Measurements from ENCODE around the gene PCSK6. TPM values are rescaled to one million over a fixed set of nuclear protein-coding genes. Genes with fewer than 3 reads are reported as not detected.

The PCSK6 gene
- total RNA-seq, 4 donors from 2014 or later: 1.4 to 12.8 (median 6.9) TPM

DNA sequence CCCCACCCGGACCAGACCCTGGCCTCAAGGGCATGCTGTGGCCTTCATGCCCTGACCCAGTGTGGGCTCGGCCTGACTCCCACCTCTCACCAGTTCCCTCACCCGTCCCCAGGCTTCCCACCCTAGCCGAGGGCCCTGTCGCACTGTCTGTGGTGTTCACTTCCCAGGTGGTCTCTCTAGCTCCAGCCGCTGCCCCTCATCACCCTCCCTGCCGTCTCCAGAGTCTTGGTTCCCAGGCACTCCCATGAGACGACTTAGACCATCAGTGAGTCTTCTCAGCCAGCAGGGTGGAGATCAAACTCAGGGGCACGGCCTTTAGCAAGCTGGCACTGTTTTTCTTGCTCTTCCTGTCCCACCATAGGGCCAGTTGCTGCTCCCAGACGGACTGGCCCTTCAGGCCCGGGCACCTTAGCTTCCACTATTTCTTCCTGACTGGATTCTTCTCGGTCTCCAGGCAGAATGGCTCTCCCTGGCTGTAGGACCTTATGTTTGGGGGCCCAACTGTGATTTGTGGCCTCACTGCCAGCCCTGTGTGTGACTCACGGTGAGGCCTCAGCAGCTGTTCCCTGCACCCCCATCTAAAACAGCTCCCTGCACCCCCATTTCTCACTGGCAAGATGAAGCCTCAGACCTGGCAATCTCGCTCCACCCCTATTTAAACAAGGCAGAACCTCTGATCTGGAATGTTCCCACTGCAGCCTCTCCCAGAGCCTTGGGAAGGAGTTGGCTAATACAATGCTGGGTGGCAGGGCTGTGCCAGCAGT lies 9.4 kb upstream of the PCSK6 start:
- peaks cover 0 to 4% of the 10 kb centered on the region in 2 donors for H3K27me3 ChIP-seq
- DNase-seq: no peak
- no peaks in the 10 kb centered on the region for H3K36me3 ChIP-seq
- H3K4me1 ChIP-seq: no peaks in the 10 kb centered on the region
- H3K27ac ChIP-seq: no peak overlapping the region
- no peak overlapping the region for H3K4me3 ChIP-seq
- intact Hi-C loops (cut with DNase I; ENCODE audit: low total_unique reads): no loop called here
- H3K9me3 ChIP-seq: no peaks in the 10 kb centered on the region
- TF ChIP-seq POLR2A (IDR thresholded peaks at IDR 0.05): no peak
- TF ChIP-seq, protein P1, sequence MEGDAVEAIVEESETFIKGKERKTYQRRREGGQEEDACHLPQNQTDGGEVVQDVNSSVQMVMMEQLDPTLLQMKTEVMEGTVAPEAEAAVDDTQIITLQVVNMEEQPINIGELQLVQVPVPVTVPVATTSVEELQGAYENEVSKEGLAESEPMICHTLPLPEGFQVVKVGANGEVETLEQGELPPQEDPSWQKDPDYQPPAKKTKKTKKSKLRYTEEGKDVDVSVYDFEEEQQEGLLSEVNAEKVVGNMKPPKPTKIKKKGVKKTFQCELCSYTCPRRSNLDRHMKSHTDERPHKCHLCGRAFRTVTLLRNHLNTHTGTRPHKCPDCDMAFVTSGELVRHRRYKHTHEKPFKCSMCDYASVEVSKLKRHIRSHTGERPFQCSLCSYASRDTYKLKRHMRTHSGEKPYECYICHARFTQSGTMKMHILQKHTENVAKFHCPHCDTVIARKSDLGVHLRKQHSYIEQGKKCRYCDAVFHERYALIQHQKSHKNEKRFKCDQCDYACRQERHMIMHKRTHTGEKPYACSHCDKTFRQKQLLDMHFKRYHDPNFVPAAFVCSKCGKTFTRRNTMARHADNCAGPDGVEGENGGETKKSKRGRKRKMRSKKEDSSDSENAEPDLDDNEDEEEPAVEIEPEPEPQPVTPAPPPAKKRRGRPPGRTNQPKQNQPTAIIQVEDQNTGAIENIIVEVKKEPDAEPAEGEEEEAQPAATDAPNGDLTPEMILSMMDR (IDR thresholded peaks at IDR 0.05): no peak

DNA sequence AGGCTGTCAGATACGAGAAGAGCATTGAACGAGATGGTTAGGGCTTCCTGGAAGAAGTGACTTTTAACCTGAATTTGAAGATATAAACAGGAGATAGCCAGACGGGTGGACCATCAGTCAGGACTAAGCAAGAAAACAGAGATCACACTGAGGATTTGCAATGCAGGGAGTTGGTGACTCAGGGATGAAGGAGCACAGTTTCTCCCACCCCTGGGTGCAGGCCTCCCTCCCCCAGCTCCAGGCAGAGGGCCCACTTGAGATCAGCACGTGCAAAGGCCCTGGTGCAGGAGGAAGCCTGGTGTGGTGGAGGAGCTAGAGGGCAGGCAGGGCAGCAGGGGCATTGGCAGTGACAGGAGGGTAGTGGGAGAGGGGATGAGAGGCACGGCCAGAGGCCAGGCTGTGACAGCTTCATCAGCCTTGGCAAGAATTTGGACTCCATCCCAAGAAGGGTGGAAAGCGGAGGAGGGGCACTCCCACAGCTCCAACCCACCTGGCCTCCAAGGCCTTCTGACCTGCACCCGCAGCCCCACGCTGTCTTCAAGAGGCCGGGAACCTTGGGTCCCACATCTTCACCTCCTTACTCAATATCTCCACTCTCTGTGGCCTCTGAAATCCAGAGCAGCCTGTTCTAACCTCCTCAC lies 8.7 kb upstream of the PCSK6 start:
- Histone ChIP-seq H3K9me3 (no peaks in the 10 kb centered on the region), H3K27me3 (peaks cover 0 to 4% of the 10 kb centered on the region in 2 donors), H3K4me1 (no peaks in the 10 kb centered on the region), H3K4me3 (no peak overlapping the region), H3K36me3 (no peaks in the 10 kb centered on the region), H3K27ac (no peak overlapping the region)
- TF ChIP-seq POLR2A (IDR thresholded peaks at IDR 0.05): no peak
- TF ChIP-seq, protein P1 (IDR thresholded peaks at IDR 0.05): no peak
- DNase-seq: no peak
- intact Hi-C loops (cut with DNase I; ENCODE audit: low total_unique reads): no loop called here

DNA sequence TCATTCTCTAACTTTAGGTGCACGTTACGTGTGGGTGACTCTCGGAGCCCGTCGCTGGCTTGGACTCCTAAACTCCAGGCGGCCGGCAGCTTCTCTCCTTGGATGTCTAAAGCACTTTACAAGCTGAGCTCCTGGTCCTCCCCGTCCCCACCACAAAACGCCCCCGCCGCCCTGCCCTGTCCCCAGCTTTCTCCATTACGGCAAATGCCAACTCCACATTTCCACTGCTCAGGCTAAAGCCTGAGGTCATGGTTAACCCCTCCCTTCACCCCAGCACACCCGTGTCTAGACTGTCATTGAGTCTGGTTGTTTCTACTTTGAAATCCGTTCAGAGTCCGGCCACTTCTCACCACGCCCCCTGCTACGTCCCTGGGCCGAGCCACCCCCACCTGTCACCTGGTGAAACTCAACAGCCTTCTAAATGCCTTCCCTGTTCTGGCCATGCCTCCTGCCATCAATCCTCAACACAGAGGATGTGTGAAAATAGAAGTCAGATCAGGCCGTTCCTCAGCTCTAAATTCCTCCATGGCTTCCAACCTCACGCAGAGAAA lies 8.1 kb upstream of the PCSK6 start:
- no peaks in the 10 kb centered on the region for H3K9me3 ChIP-seq
- peaks cover 0 to 4% of the 10 kb centered on the region in 2 donors for H3K27me3 ChIP-seq
- intact Hi-C loops (cut with DNase I; ENCODE audit: low total_unique reads): no loop called here
- no peaks in the 10 kb centered on the region for H3K4me1 ChIP-seq
- no peak for DNase-seq
- TF ChIP-seq, protein P1 (IDR thresholded peaks at IDR 0.05): no peak
- no peak for TF ChIP-seq POLR2A (IDR thresholded peaks at IDR 0.05)
- no peak overlapping the region for H3K27ac ChIP-seq
- H3K4me3 ChIP-seq: no peak overlapping the region
- no peaks in the 10 kb centered on the region for H3K36me3 ChIP-seq

DNA sequence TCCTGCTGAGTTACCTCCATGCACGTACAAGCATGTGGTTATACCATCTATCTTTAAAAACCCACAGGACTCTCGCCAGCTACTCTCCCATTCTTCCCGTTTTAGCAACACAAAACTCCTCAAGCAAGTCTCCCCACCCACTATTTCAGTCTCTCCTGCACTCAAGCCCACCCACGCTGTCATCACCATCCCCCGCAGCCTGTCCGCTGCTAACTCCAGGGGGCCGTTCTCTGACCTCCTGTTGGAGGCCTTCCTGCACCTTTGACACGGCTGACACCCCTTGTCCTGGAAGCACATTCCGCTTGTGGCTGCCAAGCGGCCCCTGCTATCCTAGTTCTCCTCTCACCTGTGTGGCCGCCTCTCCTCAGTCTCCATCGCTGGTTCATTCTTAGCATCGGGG lies 7.5 kb upstream of the PCSK6 start:
- TF ChIP-seq, protein P1 (IDR thresholded peaks at IDR 0.05): no peak
- no peak for TF ChIP-seq POLR2A (IDR thresholded peaks at IDR 0.05)
- DNase-seq: no peak
- no peaks in the 10 kb centered on the region for H3K4me1 ChIP-seq
- no peaks in the 10 kb centered on the region for H3K36me3 ChIP-seq
- no peak overlapping the region for H3K27ac ChIP-seq
- no peaks in the 10 kb centered on the region for H3K9me3 ChIP-seq
- intact Hi-C loops (cut with DNase I; ENCODE audit: low total_unique reads): no loop called here
- peaks cover 0 to 4% of the 10 kb centered on the region in 2 donors for H3K27me3 ChIP-seq
- H3K4me3 ChIP-seq: no peak overlapping the region

All from uterus (tissue), 4 donors.